B cell (primary cell): Measurements from ENCODE around the gene BRINP2. TPM values are rescaled to one million over a fixed set of nuclear protein-coding genes. Genes with fewer than 3 reads are reported as not detected.

ENCODE experiments used
- ATAC-seq: fragments of 200-7000 bp; cut with Tn5 transposase; one replicate; pipeline ENCODE4 v1.10.0; 2021; ENCODE audit warnings: low read depth, mild to moderate bottlenecking, moderate number of reproducible peaks, moderate library complexity
- CTCF ChIA-PET: fragments of 350-600 bp; sonication (Branson Sonifier 250); formaldehyde crosslinking; loops from one replicate; lab custom pipeline; 2021; ENCODE audit warnings: antibody characterized with exemption, inconsistent platforms; lab: Charles Lee
- POLR2A ChIA-PET: fragments of 350-600 bp; sonication (Branson Sonifier 250); formaldehyde crosslinking; loops from one replicate; lab custom pipeline; 2021; ENCODE audit warnings: antibody characterized with exemption; lab: Charles Lee
- DNase-seq: peaks from one replicate; pipeline ENCODE4 v3.0.0; 2013
- H2AFZ ChIP-seq: 2 replicates; pipeline ENCODE4 v1.6.1; 2012; ENCODE audit warnings: mild to moderate bottlenecking, low read depth, low read length; ENCODE audit not compliant: insufficient read depth, poor library complexity, severe bottlenecking
- H3K27ac ChIP-seq, 2 donors: 1 replicate in 1 of 2; 2 replicates in 1 of 2; pipeline ENCODE4 v1.5.1; 2012 to 2013; ENCODE audit warnings: low read length in 2 of 2, mild to moderate bottlenecking in 2 of 2, moderate library complexity in 1 of 2
- H3K27me3 ChIP-seq, 4 experiments: fragments of 200-600 bp in 1 of 4; sonication (generic) in 1 of 4; replicated peaks in 1 of 4; 1 replicate in 2 of 4; 2 replicates in 2 of 4; pipeline versions ENCODE4 v1.6.1 to v1.7.0; 2013 to 2016; ENCODE audit warnings: low read length in 3 of 4, mild to moderate bottlenecking in 2 of 4, mixed read lengths in 1 of 4, moderate library complexity in 1 of 4; ENCODE audit not compliant: insufficient read depth in 4 of 4, control insufficient read depth in 3 of 4; ENCODE audit errors: control extremely low read depth in 1 of 4
- H3K36me3 ChIP-seq, 2 experiments: replicated peaks in 1 of 2; 1 replicate in 1 of 2; 2 replicates in 1 of 2; pipeline versions ENCODE4 v1.6.1 to v1.7.1; 2013; ENCODE audit warnings: low read length in 1 of 2; ENCODE audit not compliant: insufficient read depth in 2 of 2, control insufficient read depth in 1 of 2; ENCODE audit errors: control extremely low read depth in 1 of 2, extremely low read depth in 1 of 2
- H3K4me1 ChIP-seq, 2 donors: fragments of 200-600 bp in 1 of 2; sonication (generic) in 1 of 2; 1 replicate in 1 of 2; 2 replicates in 1 of 2; pipeline versions ENCODE4 v1.5.1 to v1.6.1; 2013 to 2017; ENCODE audit warnings: low read length in 2 of 2; ENCODE audit not compliant: control insufficient read depth in 2 of 2, insufficient read depth in 2 of 2
- H3K4me2 ChIP-seq: replicated peaks from 2 replicates; pipeline ENCODE3; 2012; ENCODE audit warnings: mild to moderate bottlenecking, low read depth, low read length; ENCODE audit not compliant: poor library complexity, severe bottlenecking
- H3K4me3 ChIP-seq, 5 experiments: fragments of 200-600 bp in 1 of 5; sonication (generic) in 1 of 5; 1 replicate in 3 of 5; 2 replicates in 2 of 5; pipeline versions ENCODE4 v1.5.1 to v1.7.0; 2011 to 2016; ENCODE audit warnings: low read length in 4 of 5, mild to moderate bottlenecking in 4 of 5, low read depth in 2 of 5, control low read depth in 1 of 5, moderate library complexity in 1 of 5; ENCODE audit not compliant: insufficient read depth in 1 of 5; ENCODE audit errors: control extremely low read depth in 1 of 5, extremely low read depth in 1 of 5
- H3K79me2 ChIP-seq: fragments of 200-600 bp; sonication (generic); one replicate; pipeline ENCODE4 v1.6.0; 2016; ENCODE audit warnings: low read length; ENCODE audit not compliant: control insufficient read depth, insufficient read depth
- H3K9ac ChIP-seq: fragments of 200-600 bp; sonication (generic); 2 replicates; pipeline ENCODE4 v1.6.1; 2017; ENCODE audit warnings: mild to moderate bottlenecking, low read length, moderate library complexity
- H3K9me3 ChIP-seq, 3 donors: one replicate each; pipeline versions ENCODE4 v1.6.1 to v1.7.1; 2013; ENCODE audit warnings: low read length in 2 of 3; ENCODE audit not compliant: control insufficient read depth in 2 of 3, insufficient read depth in 1 of 3; ENCODE audit errors: control extremely low read depth in 1 of 3
- H4K20me1 ChIP-seq: 2 replicates; pipeline ENCODE4 v1.6.0; 2012; ENCODE audit warnings: mild to moderate bottlenecking, low read length; ENCODE audit not compliant: insufficient read depth, control insufficient read depth, poor library complexity, severe bottlenecking
- H3K27ac Mint-ChIP-seq: one replicate; pipeline ENCODE4 v1.8.0; 2021; ENCODE audit warnings: mixed read lengths
- H3K27me3 Mint-ChIP-seq: one replicate; pipeline ENCODE4 v1.8.0; 2021; ENCODE audit warnings: mixed read lengths
- H3K4me1 Mint-ChIP-seq: one replicate; pipeline ENCODE4 v1.8.0; 2021; ENCODE audit warnings: mixed read lengths
- H3K4me3 Mint-ChIP-seq: one replicate; pipeline ENCODE4 v1.8.0; 2021; ENCODE audit warnings: mixed read lengths
- H3K9me3 Mint-ChIP-seq: one replicate; pipeline ENCODE4 v1.8.0; 2022; ENCODE audit warnings: mixed read lengths; ENCODE audit not compliant: insufficient read depth
- CTCF ChIP-seq: fragments of 200-600 bp; IDR thresholded peaks from one replicate; pipeline ENCODE4 v1.8.0; 2022; ENCODE audit warnings: antibody characterized with exemption, mild to moderate bottlenecking
- EZH2 ChIP-seq: IDR thresholded peaks from 2 replicates; pipeline ENCODE4 v1.6.1; 2012; ENCODE audit warnings: borderline replicate concordance, low read depth, mild to moderate bottlenecking, moderate library complexity, low read length; ENCODE audit not compliant: insufficient read depth, poor library complexity, severe bottlenecking
- WGBS: methylation state at CpG from one replicate; pipeline ENCODE4 v1.1.5; 2013; ENCODE audit warnings: missing lambda C conversion rate; ENCODE audit not compliant: insufficient coverage; 5-methylcytosine and 5-hydroxymethylcytosine counted together
- intact Hi-C: fragments of 100-400 bp; cut with micrococcal nuclease; formaldehyde crosslinking; loops from one replicate; pipeline ENCODE4 v1.10.0; 2022
- polyA plus RNA-seq: library from polyadenylated mRNA; depleted of rRNA; stranded (reverse); fragments of >200 nt; gene quantifications from 2 replicates; pipeline ENCODE4 v1.2.3, GENCODE V29; 2012
- total RNA-seq, 2 donors: library from RNA; stranded (reverse); fragments of 120-200 nt in 1 of 2; gene quantifications; 1 replicate in 1 of 2; 2 replicates in 1 of 2; pipeline versions ENCODE4 v1.2.3 to v1.2.4, GENCODE V29; 2013 to 2022

The BRINP2 gene
- total and polyA plus RNA-seq, 2 donors (not counting 1 experiment from before 2014, with no cell fraction given) = not detected

- Histone ChIP-seq H3K36me3 (no peaks in the 10 kb centered on the region), H3K9me3 (peaks cover 0 to 3% (median 0%) of the 10 kb centered on the region in 3 donors), H3K4me2 (no peak overlapping the region), H3K4me1 (peaks cover 0 to 7% of the 10 kb centered on the region in 2 donors), H2AFZ (no peak overlapping the region), H3K79me2 (no peaks in the 10 kb centered on the region), H3K27ac (no peak overlapping the region), H3K9ac (no peak overlapping the region), H3K27me3 (peaks cover 0 to 3% (median 0%) of the 10 kb centered on the region in 4 experiments), H3K4me3 (no peak overlapping the region), H4K20me1 (no peaks in the 10 kb centered on the region)
- DNase-seq (no peak), ATAC-seq (no peak)
- intact Hi-C loops = no loop called here
- ChIA-PET CTCF (no interaction called here), POLR2A (no interaction called here)
- Mint-ChIP-seq H3K27ac (no peak overlapping the region), H3K4me1 (peaks cover 6% of the 10 kb centered on the region), H3K9me3 (no peaks in the 10 kb centered on the region), H3K27me3 (peaks cover 5% of the 10 kb centered on the region), H3K4me3 (no peak overlapping the region)
- WGBS = no CpG with 5 or more reads among the region's 2 CpGs
- TF ChIP-seq CTCF (no peak), EZH2 (no peak)
Observed at GRCh38 chr1:177132141-177132540, 38.6 kb upstream of the BRINP2 start.

GRCh38 chr1:177133977-177134538, 36.7 kb upstream of the BRINP2 start:
- no peak overlapping the region for H3K27ac Mint-ChIP-seq
- no peaks in the 10 kb centered on the region for H3K27me3 ChIP-seq
- H3K4me1 ChIP-seq = peaks cover 0 to 7% of the 10 kb centered on the region in 2 donors
- no peak overlapping the region for H3K4me3 Mint-ChIP-seq
- TF ChIP-seq EZH2 = no peak
- TF ChIP-seq CTCF = no peak
- H3K9ac ChIP-seq = no peak overlapping the region
- ChIA-PET POLR2A (no interaction called here), CTCF (no interaction called here)
- no peaks in the 10 kb centered on the region for H3K9me3 Mint-ChIP-seq
- H3K79me2 ChIP-seq = no peaks in the 10 kb centered on the region
- H3K9me3 ChIP-seq = no peaks in the 10 kb centered on the region
- H4K20me1 ChIP-seq = no peaks in the 10 kb centered on the region
- H3K4me1 Mint-ChIP-seq = peaks cover 6% of the 10 kb centered on the region
- no peak for ATAC-seq
- no peaks in the 10 kb centered on the region for H3K27me3 Mint-ChIP-seq
- no peak overlapping the region for H3K27ac ChIP-seq
- WGBS = 90% methylated on average over 2 of the region's 4 CpGs
- no peak overlapping the region for H3K4me2 ChIP-seq
- H2AFZ ChIP-seq = no peak overlapping the region
- H3K4me3 ChIP-seq = no peak overlapping the region
- intact Hi-C loops = no loop called here
- no peak for DNase-seq
- no peaks in the 10 kb centered on the region for H3K36me3 ChIP-seq
